ENCODE results near the gene TRAF3IP3. TPM values are rescaled to one million over a fixed set of nuclear protein-coding genes. Genes with fewer than 3 reads are reported as not detected.

Gene TRAF3IP3
- total and polyA plus RNA-seq, 2 of the 13 experiments (the other 11 are each of a cell fraction or from before 2014, with no cell fraction given): not detected

GRCh38 chr1:209747580-209748262 lies 8.1 kb upstream of the TRAF3IP3 start (continued):
- TF ChIP-seq ZNF580 (CRISPR knock-in tag; IDR thresholded peaks at IDR 0.05; ENCODE audit: borderline replicate concordance, low read depth) (peak; percentile 85), TP53 (CRISPR knock-in tag; conservative IDR thresholded peaks at IDR 0.05) (0 out of 2 replicates have a peak, but pooled peaks have one; percentile 14), IRF9 (CRISPR knock-in tag; IDR thresholded peaks at IDR 0.05; ENCODE audit: borderline replicate concordance) (peak; percentile 52; the same call in 1 of the 2 replicates), ZMAT3 (CRISPR knock-in tag; conservative IDR thresholded peaks at IDR 0.05) (peak; percentile 56; the same call in 1 of the 2 replicates), EZH2 (conservative IDR thresholded peaks at IDR 0.05; ENCODE audit: low read depth, low read length) (no peak), ZNF441 (CRISPR knock-in tag; IDR thresholded peaks at IDR 0.05; ENCODE audit: borderline replicate concordance) (peak; percentile 39; the same call in 1 of the 2 replicates), IRX3 (CRISPR knock-in tag; IDR thresholded peaks at IDR 0.05; ENCODE audit: borderline replicate concordance, low read depth) (no peak), NFKB2 (CRISPR knock-in tag; IDR thresholded peaks at IDR 0.05; ENCODE audit: borderline replicate concordance) (peak; percentile 73; the same call in 1 of the 2 replicates), ZNF644 (CRISPR knock-in tag; IDR thresholded peaks at IDR 0.05; ENCODE audit: low read depth) (peak; percentile 66; the same call in 1 of the 2 replicates), MXD4 (CRISPR knock-in tag; IDR thresholded peaks at IDR 0.05) (peak; percentile 67; the same call in 1 of the 2 replicates), ATF2 (CRISPR knock-in tag; IDR thresholded peaks at IDR 0.05) (peak; percentile 34; the same call in 1 of the 2 replicates), MEIS1 (CRISPR knock-in tag; IDR thresholded peaks at IDR 0.05; ENCODE audit: borderline replicate concordance) (0 out of 2 replicates have a peak, but pooled peaks have one; percentile 58), CBX5 (CRISPR knock-in tag; IDR thresholded peaks at IDR 0.05; ENCODE audit: borderline replicate concordance) (peak; percentile 75; the same call in 1 of the 2 replicates), ZNF850 (CRISPR knock-in tag; conservative IDR thresholded peaks at IDR 0.05) (no peak), ZNF724P (CRISPR knock-in tag; IDR thresholded peaks at IDR 0.05; ENCODE audit: borderline replicate concordance) (peak; percentile 78; the same call in 1 of the 2 replicates), HBP1 (CRISPR knock-in tag; IDR thresholded peaks at IDR 0.05; ENCODE audit: low read depth) (no peak), NR2C2 (CRISPR knock-in tag; IDR thresholded peaks at IDR 0.05; ENCODE audit: borderline replicate concordance) (peak; percentile 49; the same call in 1 of the 2 replicates), CEBPG (CRISPR knock-in tag; IDR thresholded peaks at IDR 0.05) (peak; percentile 61), ATF4 (CRISPR knock-in tag; IDR thresholded peaks at IDR 0.05) (0 out of 4 replicates have a peak, but pooled peaks of 1 of the 2 experiments have one; percentile 69), FOXJ3 (CRISPR knock-in tag; IDR thresholded peaks at IDR 0.05; ENCODE audit: borderline replicate concordance) (peak; percentile 15; the same call in 1 of the 2 replicates), HOMEZ (CRISPR knock-in tag; IDR thresholded peaks at IDR 0.05; ENCODE audit: low read depth) (peak; percentile 84), ARNT2 (CRISPR knock-in tag; IDR thresholded peaks at IDR 0.05; ENCODE audit: low read depth) (peak; percentile 76; the same call in 1 of the 2 replicates)

Measured in HepG2 (cell line).